GM19372 (cell line): Measurements from ENCODE around the gene SCG2.
"Not testable (repeated sequence)": the region's sequence is repeated elsewhere in the genome, so short reads cannot be mapped to it uniquely, and the experiment has no call there.

Source experiments
- ATAC-seq: cut with Tn5 transposase; IDR thresholded peaks from one replicate; pipeline ENCODE4 v1.9.1; 2021; ENCODE audit warnings: mild to moderate bottlenecking, low read depth, moderate library complexity; ENCODE audit not compliant: unreplicated experiment

The SCG2 gene

GRCh38 chr2:223613017-223613950 lies 11.1 kb upstream of the SCG2 start:
- ATAC-seq: no peak

DNA sequence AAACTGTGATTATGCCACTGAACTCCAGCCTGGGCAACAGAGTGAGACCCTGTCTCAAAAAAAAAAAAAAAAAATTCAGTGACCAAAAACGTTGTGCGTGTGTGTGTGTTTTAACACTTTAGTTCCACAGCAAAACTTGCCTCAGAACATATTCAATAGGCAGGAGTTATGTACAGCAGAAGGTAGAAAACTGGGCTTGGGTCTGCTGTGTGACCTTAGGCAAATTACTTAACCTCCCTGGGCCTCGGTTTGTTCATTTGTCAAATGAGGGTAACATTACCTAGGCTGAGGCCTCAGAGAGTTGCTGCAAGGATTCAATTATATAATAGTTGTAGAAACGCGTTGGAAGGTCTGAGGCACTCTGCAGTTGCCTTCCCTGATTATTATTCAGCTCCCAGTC lies 10.3 kb upstream of the SCG2 start:
- ATAC-seq: no peak

DNA sequence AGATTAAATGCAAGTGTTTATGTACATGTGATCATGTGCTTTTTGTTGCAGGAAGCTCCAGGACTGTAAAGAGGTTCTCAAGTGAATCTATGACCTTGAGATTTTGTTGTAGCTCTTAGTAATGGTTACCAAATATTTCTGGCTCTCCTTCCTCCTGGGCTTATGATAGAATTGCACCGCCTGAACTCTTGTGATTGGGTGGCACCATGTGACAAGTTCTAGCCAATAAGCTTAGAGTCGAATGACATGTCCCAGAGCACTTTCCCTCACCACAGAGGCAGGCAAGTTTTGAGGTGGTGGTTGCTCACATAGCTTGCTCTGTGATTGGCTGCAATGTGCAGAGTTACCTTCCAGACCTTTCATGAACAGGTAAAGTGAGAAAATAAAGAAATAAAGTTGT lies 8.9 kb upstream of the SCG2 start:
- no peak for ATAC-seq

GRCh38 chr2:223607476-223607875 lies 5.3 kb upstream of the SCG2 start:
- no peak for ATAC-seq

- no peak for ATAC-seq
These were observed 4.8 kb upstream of the SCG2 start for GRCh38 chr2:223606946-223607345.

- no peak for ATAC-seq
These were observed 2.1 kb upstream of the SCG2 start for GRCh38 chr2:223604231-223604630.

DNA sequence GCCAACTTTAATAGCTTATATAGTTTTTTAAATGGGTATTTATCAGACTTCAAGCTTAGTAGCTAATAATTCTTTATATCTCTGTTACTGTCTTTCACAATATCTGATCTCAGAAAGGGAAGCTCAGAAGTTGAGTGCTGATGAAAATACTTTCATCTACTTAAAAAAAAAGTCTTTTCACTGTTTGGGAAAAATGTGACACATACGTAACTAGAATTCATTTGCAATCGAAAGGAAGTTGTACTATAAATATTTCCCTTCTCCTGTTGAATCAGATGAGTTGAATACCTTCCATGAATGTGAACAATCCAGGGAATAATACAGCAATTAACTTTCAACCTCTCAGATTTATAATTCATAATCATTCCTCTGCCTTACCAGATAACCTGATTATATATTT lies 811 bp upstream of the SCG2 start:
- ATAC-seq: no peak

DNA sequence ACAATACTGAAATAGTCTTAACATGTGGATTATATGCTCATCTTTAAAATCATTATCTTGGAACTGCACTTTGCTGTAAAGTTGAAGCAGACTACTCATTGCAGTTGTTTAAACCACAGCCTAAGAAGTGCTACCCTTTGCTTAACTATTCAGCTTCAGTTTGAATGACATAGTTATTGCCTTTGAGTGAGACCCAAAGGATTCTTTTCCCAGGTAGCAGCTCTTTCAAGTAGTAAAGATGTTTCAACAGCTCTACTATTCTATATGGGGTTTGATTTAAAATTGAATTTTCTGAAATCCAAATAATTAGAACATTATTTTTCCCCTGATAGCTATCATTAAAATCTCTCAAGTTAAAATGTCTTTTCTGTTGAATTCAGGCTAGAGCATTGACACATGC lies 1.1 kb downstream of the SCG2 start:
- ATAC-seq: no peak

GRCh38 chr2:223599640-223600380 lies 2.4 kb downstream of the SCG2 start:
- no peak for ATAC-seq

GRCh38 chr2:223598994-223599639 lies 3.0 kb downstream of the SCG2 start:
- no peak for ATAC-seq

DNA sequence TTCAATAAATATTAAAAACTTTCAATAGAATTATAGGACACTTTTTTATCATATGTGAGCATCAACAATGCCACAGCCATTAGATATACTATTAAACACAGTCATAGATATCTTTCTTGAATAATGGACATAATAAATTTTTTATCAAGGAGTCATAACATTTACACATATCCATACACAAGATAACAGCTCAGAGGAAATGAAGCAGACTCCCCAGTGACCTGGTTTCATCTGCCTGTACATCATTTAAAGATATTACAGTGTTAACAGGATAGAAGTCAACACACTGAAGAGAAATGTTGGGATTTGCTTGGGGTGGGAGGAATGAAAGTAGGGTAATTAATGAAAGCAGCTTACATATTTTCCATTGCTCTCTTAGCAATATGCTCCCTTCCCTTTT lies 5.1 kb downstream of the SCG2 start:
- ATAC-seq: no peak

DNA sequence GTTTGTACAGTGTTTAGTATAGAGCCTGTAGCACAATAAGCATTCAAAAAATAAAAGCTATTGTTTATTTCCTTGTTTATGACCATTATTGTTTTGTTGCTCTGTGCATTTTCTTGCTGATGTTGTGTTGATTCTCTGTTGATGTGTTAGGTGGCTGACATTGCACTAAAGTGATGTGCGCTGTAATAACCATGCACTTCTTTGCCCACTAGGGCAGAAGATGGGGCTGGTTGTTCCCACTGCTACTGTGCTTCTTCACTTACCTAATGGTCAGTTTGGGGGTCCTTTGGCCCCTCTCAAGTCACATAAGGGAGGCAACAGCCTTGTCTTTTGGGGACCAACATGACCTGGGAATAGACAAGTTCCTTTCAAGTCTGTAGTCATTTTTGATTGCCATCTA lies 6.0 kb downstream of the SCG2 start:
- no peak for ATAC-seq

- no peak for ATAC-seq
These were observed 7.3 kb downstream of the SCG2 start for GRCh38 chr2:223594831-223595230.

DNA sequence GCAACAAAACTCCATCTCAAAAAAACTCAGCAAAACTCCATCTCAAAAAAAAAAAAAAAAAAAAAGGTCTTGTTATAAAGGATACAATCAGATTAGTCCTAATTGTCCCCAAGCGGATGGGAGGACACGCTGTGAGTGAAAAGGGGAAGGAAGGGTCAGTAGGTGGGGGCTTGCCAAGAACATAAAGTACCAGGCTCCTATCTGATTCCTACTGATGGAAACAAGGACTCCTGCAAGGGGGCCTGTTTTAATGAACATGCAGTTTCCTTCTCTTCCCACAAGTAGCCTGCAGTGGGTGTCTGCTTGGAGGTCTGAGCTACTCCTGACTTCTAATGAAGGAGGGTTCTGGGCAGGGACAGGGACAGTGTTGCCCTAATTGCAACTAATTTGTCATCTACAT lies 7.9 kb downstream of the SCG2 start:
- no peak for ATAC-seq

GRCh38 chr2:223592689-223593088 lies 9.5 kb downstream of the SCG2 start:
- not testable (repeated sequence) for ATAC-seq

DNA sequence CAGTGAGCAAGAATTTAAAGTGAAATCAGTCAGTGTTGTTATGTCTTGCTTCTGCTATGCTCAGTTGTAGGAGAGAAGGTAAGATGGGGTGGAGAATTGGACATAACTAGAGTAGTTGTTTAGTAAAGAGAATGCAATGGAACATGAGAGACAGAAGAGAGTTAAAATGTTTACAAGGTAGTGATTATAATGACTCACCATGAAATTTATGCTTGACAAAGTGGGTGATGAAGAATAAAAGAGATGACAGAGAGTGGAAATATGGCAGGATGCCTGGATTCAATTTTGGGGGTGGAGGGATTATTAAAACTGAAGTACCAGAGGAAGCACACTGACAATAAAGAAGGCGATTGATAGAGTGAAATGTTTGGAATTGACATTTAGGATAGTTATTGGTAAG lies 10.6 kb downstream of the SCG2 start:
- no peak for ATAC-seq

GRCh38 chr2:223590964-223591363 lies 11.2 kb downstream of the SCG2 start:
- no peak for ATAC-seq

DNA sequence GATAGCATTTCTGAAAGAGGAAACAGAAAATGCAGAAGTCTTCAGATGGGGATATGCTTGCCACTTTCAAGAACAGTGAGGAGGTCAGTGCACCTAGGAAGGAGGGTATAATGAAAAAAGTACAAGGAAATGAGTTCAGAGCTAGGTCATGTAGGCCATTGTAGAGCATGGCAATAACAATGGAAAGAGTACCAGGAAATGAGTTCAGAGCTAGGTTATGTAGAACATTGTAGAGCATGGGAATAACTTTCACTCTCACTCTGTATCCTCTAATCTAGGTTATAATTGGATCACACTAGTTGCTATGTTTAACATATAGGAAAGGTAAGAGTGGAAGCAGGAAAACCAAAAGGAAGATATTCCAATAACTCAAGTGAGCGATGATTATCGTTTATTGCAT lies 12.3 kb downstream of the SCG2 start:
- ATAC-seq: no peak

DNA sequence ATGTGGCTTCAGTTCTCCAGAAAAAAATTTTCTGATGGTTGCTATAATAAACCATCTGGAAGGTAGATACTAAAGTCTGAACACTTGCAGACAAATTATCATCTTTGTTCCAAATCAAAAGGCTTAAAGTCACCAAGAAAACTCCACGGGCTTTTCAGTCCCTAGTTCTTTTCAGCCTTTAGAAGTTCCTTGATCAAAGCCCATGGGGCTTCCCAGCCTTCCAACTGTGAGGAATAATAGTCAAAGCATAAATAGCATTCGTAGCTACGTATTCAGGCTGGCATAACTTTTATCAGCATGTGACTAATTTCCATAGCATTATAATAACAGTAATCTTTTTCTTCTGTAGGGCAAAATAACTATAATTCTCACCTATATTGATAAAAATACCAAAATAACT lies 13.9 kb downstream of the SCG2 start:
- no peak for ATAC-seq

DNA sequence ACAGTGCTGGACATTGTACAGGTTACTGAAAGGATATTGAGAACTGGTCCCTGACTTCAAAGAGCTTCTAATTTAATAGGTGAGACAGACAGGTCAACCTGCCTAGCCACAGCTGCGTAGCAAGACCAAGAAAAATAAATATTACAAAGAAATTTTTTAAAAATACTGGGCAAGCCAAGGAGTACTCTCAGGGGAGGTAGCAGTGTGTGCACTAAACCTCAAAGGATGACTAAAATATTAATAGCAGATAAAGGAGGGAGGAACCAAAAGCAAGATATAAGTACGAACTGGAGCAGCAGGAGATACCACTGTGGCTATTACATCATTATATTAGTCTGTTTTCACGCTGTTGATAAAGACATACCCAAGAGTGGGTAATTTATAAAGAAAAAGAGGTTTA lies 14.9 kb downstream of the SCG2 start:
- no peak for ATAC-seq

DNA sequence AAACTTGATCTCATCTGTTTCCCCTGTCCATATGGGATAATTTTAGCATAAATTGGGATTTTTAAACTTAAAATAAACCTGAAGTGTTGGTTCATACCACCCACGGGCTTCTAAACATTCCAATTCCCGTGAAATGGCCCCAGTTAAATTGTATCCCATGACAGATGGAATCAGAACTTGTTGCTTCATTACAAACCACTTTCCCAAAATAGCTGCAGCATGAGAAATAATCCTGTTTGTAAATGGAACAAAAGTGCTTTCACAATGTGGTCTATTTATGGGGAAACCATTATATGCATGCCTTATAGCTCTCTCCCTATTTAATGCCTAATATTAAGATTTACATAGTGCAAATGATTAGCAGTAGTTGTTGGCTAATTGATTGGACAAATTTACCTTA lies 15.9 kb downstream of the SCG2 start:
- no peak for ATAC-seq
